ENCODE results near the gene OR2AT4. TPM values are rescaled to one million over a fixed set of nuclear protein-coding genes. Genes with fewer than 3 reads are reported as not detected.
A peak's percentile ranks its signal among the peaks of the same experiment; 100 is the strongest.
"Not testable (repeated sequence)": the region's sequence is repeated elsewhere in the genome, so short reads cannot be mapped to it uniquely, and the experiment has no call there.

Gene OR2AT4
- total RNA-seq, 1 donor from 2014 or later = not detected

GRCh38 chr11:75068559-75068958, 28.1 kb downstream of the OR2AT4 start:
- no peak for DNase-seq (ENCODE audit: low spot score)

GRCh38 chr11:75066061-75066460, 30.6 kb downstream of the OR2AT4 start:
- DNase-seq (ENCODE audit: low spot score) = no peak

- no peak for DNase-seq (ENCODE audit: low spot score)
Observed at GRCh38 chr11:75063741-75064314, 32.8 kb downstream of the OR2AT4 start.

DNA sequence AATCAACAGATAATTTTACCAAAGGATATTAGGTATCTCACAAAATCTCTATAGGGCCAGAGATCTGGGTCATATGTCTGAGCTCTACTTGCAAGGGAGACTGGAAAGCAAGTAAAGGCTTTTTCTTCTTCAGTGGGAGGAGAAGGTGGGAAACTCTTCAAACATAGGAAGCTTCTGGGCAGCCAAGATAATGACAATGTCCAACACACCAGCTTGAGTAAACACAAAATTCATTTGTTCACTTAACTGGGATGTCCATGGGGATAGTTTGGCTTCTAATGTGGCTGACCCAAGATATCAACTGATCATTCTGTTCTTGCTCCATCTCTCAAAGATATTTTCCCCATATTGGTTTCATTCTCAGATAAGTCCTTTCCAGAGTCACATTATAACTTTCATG, 37.4 kb downstream of the OR2AT4 start:
- DNase-seq (ENCODE audit: low spot score) = no peak

- DNase-seq (ENCODE audit: low spot score) = no peak
Observed at GRCh38 chr11:75056814-75057213, 39.9 kb downstream of the OR2AT4 start.

DNA sequence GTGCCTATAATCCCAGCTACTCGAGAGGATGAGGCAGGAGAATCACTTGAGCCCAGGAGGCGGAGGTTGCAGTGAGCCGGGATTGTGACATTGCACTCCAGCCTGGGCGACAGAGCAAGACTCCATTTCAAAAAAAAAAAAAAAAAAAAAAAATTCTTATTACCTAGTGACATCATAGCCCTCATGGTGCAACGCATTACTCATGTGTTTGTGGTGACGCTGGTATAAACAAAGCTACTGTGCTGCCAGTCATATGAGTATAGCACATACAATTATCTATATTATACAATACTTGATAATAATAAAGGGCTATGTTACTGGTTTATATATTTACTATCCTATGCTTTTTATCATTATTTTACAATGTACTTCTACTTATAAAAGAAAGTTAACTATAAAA, 41.2 kb downstream of the OR2AT4 start:
- DNase-seq (ENCODE audit: low spot score) = no peak

- no peak for DNase-seq (ENCODE audit: low spot score)
Observed at GRCh38 chr11:75052457-75052856, 44.2 kb downstream of the OR2AT4 start.

DNA sequence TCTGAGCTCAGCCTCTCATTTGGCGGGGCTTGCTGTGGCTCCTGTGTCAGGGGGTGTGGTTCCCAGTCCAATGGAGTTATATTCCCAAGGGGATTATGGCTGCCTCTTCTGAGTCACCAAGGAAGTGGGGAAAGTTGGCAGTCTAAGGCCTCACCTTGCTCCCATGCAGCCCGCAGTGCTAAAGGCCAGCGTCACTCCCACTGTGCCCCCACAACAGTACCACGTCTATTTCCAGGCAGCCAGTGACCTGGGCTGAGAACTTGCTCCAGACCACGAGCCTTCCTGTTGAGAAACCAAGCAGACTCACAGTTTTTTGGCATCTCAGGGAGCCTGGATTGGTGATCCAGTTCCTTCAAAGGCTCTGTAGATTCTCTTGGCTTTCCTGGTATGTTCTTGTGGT, 45.6 kb downstream of the OR2AT4 start:
- DNase-seq (ENCODE audit: low spot score) = no peak

DNA sequence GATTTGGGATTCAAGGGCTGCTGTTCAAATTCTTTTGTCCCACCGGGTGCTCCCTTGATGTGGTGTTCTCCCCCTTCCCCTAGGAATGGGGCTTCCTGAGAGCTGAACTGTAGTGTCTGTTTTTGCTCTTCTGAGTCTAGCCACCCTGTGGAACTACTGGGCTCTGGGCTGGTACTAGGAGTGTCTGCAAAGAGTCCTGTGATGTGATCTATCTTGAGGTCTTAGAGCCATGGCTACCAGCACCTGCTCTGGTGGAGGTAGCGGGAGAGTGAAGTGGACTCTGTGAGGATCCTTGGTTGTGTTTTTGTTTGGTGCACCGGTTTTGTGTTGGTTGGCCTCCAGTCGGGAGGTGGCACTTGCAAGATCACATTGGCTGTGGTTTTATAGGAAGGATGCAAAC, 46.2 kb downstream of the OR2AT4 start:
- no peak for DNase-seq (ENCODE audit: low spot score)

- not testable (repeated sequence) for DNase-seq (ENCODE audit: low spot score)
Observed at GRCh38 chr11:75049501-75050266, 47.0 kb downstream of the OR2AT4 start.

DNA sequence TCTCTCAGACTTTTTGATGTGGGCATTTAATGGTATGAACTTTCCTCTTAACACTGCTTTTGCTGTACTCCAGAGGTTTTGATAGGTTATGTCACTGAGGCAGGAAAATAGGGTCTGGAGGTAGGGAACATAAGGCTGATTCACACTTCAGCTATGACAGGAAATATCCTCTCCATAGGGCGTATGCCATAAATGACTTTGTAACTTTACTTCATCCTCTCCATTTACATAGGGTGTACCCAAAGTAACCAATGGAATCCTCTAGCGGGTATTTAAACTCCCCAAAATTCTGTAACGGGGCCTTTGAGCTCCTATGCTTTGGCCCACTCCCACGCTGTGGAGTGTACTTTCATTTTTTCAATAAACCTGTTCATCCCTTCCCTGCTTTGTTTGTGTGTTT, 49.5 kb downstream of the OR2AT4 start:
- no peak for DNase-seq (ENCODE audit: low spot score)

DNA sequence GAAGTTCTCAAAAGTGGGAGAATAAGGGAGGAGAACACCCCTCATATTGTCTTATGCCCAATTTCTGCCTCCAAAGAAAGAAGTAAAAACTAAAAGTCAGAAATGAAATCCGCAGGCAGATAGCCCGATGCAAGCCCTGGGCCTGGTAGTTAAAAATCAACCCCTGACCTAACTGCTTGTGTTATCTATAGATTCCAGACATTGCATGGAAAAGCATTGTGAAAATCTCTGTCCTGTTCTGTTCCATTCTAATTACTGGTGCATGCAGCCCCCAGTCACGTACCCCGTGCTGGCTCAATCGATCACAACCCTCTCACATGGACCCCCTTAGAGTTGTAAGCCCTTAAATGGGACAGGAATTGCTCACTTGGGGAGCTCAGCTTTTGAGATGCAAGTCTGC, 50.0 kb downstream of the OR2AT4 start:
- not testable (repeated sequence) for DNase-seq (ENCODE audit: low spot score)

- DNase-seq (ENCODE audit: low spot score) = not testable (repeated sequence)
Observed at GRCh38 chr11:75044381-75045170, 52.1 kb downstream of the OR2AT4 start.

DNA sequence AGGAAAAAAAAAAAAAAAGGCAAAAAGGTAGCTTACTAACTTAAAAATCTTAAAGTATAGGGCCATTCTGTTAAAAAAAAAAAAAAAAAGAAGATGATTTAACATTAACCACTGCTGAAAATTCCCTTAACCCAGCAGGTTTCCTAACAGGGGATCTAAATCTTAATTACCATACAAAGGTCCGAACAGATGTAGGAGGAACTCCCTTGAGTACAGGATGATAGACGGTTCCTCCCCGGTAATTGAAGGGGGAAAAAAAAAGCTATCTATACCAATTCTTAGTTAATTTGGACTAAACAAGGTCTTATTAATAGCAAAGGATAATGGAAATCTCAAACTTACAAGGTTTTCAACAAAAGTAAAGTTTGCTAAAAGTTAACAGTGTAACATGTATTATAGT, 54.9 kb downstream of the OR2AT4 start:
- not testable (repeated sequence) for DNase-seq (ENCODE audit: low spot score)

GRCh38 chr11:75041263-75041662, 55.4 kb downstream of the OR2AT4 start:
- no peak for DNase-seq (ENCODE audit: low spot score)

- no peak for DNase-seq (ENCODE audit: low spot score)
Observed at GRCh38 chr11:75040167-75040770, 56.4 kb downstream of the OR2AT4 start.

- no peak for DNase-seq (ENCODE audit: low spot score)
Observed at GRCh38 chr11:75035911-75036565, 60.6 kb downstream of the OR2AT4 start.

GRCh38 chr11:75035256-75035655, 61.4 kb downstream of the OR2AT4 start:
- no peak for DNase-seq (ENCODE audit: low spot score)

DNA sequence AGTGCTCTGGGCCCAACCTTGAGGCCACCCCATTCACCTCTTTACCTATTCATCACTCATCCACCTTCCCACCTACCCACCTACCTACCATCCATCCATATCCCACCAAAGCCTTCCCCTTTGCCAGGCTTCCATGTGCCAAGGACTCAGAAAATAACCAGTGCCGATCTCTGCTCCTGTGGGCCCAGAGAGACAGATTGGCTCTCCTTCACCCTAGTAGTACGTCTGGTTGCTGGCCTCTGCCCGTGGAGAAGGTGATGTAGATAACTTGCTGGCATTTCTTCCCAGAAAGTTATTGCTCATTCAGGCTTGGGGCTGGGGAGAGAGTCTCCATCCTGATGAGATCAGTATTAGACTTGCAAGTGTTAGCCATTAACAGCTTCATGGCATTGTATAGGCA, 62.8 kb downstream of the OR2AT4 start:
- no peak for DNase-seq (ENCODE audit: low spot score)

DNA sequence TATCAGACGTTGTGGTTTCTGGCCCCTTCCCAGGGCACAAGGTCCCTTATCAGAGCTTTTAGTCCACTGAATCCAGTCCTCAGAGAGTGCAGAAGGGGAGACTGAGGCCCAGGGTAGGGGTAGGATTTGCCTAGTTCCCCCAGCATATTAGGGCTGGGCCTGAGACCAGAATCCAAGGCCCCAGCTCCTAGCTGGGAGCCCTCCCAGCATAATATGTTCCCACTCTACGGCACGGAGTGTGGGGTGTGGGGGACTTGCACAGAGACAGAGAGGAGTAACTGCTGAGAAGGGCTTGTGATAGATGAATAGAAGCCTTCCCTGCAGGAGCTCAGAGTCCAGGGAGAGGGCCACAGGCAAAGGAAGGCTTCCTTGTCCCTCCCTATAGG, 64.1 kb downstream of the OR2AT4 start:
- DNase-seq (ENCODE audit: low spot score) = peak; percentile 5

DNA sequence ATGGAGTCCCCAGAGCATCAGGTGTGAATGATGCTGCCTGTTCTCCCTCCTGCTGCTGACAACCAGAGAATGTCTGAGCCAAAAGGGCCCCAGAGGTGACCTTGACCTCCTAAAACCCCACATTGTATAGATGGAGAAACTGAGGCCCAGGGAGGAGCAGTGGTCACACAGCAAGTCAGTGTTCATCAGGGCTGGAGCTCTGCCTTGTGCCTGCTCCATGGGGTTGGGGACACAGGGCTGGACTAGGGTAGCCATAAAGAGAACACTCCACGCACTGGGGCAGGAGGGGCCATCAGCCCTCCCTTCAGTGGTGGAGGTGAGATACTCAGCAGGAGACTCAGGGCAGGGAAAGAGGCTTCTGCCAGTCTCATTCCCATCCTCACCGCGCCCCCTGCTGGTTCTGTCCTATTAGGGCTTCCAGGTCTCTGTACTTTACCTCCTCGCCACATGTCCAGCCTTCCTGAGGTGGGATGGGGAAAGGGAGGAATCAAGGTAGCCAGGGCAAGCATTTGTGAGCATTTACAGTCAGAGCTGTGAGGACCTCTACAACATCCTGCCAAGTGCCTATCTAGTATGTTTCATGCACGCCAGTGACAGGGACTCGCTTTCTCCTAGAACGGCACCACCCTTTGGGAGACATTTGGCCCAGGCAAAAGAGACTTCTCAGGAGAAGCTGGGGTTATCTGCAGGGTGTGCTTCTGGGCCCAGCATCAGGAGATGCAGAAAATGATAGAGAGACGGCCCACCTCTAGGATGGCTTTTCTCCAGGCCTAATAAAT, 64.7 kb downstream of the OR2AT4 start:
- peak; percentile 60 for DNase-seq (ENCODE audit: low spot score)
